AG09309 (cell line): ENCODE measurements around the gene GNPDA2.
"Not testable (repeated sequence)": the region's sequence is repeated elsewhere in the genome, so short reads cannot be mapped to it uniquely, and the experiment has no call there.

Experiments used
- DNase-seq: peaks from one replicate; pipeline ENCODE4 v3.0.0-alpha.2; 2010; ENCODE audit warnings: low read depth
- H3K4me3 ChIP-seq: 2 replicates; pipeline ENCODE4 v1.5.1; 2011; ENCODE audit warnings: mild to moderate bottlenecking, low read depth, low read length, moderate library complexity; ENCODE audit not compliant: control insufficient read depth
- TF ChIP-seq, protein P1 (sequence below): IDR thresholded peaks from 2 replicates; pipeline ENCODE4 v1.5.1; 2011; ENCODE audit warnings: mild to moderate bottlenecking, low read depth, low read length, inconsistent platforms; ENCODE audit not compliant: insufficient read depth, control insufficient read depth; ENCODE audit errors: missing control alignments

The GNPDA2 gene

DNA sequence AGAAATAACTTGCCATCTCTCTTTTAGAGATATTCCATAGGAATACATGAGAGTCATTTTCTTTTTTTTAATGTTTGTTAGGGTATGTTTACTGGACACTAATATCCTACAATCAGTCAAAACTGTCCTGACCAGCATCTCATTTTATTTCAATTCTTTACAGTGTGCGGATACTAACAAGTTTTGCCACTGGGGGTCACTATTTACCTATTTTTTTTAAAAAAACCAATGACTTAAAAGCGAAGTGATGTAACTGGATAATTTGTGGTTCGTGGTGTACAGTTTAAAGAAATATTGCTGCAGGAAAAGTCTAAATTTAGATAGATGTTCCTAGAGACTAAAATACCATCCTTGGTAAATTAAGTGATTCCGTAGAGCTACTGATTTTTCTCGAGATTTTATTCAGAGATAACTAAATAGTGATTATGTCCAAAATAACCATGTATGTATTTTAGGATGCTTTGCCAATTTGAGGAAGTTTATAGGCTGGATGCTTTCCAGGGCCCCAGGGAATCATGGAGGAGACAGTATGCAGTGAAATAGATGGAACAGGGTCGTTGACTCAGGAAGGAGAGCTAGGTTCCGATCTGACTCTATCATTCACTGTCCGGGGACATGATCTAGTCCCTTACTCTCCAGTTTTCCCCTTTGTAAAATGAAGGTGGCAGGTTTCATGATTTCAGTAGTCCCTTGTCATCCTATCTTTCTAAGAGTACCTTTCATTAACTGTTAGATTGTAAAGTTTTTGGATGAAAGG, 34.0 kb upstream of the GNPDA2 start:
- DNase-seq: peak; percentile 8
- TF ChIP-seq, protein P1, sequence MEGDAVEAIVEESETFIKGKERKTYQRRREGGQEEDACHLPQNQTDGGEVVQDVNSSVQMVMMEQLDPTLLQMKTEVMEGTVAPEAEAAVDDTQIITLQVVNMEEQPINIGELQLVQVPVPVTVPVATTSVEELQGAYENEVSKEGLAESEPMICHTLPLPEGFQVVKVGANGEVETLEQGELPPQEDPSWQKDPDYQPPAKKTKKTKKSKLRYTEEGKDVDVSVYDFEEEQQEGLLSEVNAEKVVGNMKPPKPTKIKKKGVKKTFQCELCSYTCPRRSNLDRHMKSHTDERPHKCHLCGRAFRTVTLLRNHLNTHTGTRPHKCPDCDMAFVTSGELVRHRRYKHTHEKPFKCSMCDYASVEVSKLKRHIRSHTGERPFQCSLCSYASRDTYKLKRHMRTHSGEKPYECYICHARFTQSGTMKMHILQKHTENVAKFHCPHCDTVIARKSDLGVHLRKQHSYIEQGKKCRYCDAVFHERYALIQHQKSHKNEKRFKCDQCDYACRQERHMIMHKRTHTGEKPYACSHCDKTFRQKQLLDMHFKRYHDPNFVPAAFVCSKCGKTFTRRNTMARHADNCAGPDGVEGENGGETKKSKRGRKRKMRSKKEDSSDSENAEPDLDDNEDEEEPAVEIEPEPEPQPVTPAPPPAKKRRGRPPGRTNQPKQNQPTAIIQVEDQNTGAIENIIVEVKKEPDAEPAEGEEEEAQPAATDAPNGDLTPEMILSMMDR: peak; percentile 35
- no peak overlapping the region for H3K4me3 ChIP-seq

DNA sequence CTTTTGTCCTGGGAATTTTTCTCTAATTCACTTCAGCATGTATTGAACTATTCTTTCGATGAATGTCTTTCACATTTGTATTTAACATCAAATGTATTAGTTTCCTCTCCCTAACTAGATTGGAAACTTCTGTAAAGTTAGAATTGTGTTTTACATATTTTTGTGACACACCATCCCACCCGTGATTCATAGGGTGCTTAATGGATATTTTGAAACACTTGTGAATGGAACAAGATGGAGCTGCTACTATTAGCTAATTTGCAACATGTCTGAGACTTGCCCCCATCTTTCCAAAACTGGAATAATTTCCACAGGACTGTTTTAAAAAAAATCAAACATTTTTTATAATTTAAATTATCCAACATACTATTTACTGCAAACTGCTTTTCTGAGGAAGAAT, 30.2 kb upstream of the GNPDA2 start:
- no peak for DNase-seq
- H3K4me3 ChIP-seq: no peak overlapping the region

DNA sequence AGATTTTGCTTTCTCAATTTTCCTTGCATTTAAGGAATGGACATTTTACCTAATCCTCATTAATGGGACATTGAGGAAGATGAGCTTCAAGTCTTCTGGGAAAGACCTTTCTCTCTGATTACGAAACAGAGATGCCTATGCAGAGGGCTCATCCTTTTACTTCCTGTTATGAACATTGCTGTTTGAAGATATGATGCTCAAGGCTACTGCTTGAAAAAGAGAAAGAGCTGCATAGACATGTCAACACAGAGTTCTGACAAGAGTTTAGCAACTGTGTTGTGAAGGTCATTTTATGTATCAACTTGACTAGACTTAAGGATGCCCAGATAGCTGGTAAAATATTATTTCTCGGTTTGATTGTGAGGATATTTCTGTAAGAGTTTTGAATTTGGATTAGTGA, 13.8 kb upstream of the GNPDA2 start:
- DNase-seq: no peak
- H3K4me3 ChIP-seq: no peak overlapping the region
- TF ChIP-seq, protein P1: no peak

More for the DNA sequence above, 30.2 kb upstream of the GNPDA2 start:
- TF ChIP-seq, protein P1: no peak

DNA sequence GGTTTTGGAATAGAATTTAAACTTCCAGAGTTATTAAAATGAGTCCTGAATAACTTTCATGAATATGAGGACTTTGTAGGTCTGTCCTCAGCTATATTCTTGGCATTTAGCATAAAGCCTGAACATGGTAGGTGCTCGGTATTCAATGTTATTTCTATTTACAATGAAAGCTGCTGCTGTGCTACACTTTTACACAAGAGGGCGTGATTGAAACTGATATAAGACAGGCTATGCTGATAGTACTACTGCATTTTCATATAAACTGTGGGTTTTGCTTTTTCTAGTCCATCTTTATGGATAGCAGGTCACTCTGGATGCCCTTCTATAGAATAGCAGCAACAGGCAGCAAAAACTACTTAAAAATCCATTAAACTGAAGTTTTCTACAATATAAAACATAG, 12.3 kb upstream of the GNPDA2 start:
- H3K4me3 ChIP-seq: no peak overlapping the region
- no peak for DNase-seq
- TF ChIP-seq, protein P1: peak; percentile 37

DNA sequence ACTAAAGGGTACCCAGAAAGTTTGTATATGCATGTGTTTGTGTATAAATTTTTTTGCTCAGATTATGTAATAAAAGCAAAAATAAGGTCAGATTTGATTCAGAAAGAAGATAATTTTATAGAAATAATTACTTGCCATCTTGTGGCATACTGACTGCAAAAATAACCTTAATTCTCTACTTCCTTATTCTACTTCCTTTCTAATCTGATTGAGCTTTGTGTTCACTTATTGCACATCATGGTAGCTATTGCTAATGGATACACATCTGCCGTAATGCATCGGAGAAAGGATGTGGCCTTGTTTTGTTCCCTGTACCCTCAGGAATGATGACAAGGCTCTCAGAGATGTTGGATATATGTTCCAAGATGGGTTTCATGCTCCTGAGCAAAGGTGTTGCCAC, 10.5 kb upstream of the GNPDA2 start:
- no peak for DNase-seq
- H3K4me3 ChIP-seq: no peak overlapping the region
- TF ChIP-seq, protein P1: no peak

DNA sequence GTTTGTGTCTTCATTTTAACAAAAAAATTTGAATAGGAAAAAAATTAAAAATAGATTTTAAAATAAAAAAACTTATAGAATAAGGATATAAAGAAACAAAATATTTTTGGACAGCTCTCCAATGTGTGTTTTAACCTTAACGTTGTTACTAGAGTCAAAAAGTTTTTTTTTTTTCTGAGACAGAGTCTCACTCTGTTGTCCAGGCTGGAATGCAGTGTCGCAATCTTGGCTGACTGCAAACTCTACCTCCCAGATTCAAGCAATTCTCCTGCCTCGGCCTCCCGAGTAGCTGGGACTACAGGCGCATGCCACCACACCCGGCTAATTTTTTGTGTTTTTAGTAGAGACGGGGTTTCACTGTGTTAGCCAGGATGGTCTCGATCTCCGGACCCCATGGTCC, 2.3 kb upstream of the GNPDA2 start:
- not testable (repeated sequence) for DNase-seq

DNA sequence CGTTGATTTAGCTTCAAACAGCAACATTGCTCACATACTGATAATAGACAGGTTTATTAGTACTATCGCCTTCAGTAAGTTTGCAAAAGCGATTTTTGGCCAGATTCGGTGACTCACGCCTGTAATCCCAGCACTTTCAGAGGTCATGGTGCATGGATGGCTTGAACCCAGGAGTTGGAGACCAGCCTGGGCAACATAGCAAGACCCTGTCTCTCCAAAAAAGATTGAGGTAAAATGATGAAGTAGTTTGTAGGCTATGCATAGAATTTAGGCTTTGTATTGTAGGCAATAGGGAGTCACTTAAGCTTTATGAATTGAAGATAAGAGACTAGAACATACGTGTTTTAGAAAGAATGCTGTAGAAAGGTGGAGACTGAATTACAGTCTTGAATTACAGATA, 1.1 kb upstream of the GNPDA2 start:
- no peak for DNase-seq
- TF ChIP-seq, protein P1: no peak
- no peak overlapping the region for H3K4me3 ChIP-seq

More for the DNA sequence above, 2.3 kb upstream of the GNPDA2 start:
- not testable (repeated sequence) for H3K4me3 ChIP-seq
